ENCODE results near the gene CDYL. TPM values are rescaled to one million over a fixed set of nuclear protein-coding genes. Genes with fewer than 3 reads are reported as not detected.

Gene CDYL
- total RNA-seq, 1 experiment from 2014 or later: 60.8 TPM

GRCh38 chr6:4901386-4902061 is 125.3 kb downstream of the CDYL start:
- Histone ChIP-seq H3K36me3 (ENCODE audit: low read depth) (no peaks in the 10 kb centered on the region), H3F3A (ENCODE audit: insufficient read depth, low read depth) (no peaks in the 10 kb centered on the region), H3K79me2 (ENCODE audit: low read depth) (no peaks in the 10 kb centered on the region), H2AFZ (no peak overlapping the region), H3K27me3 (ENCODE audit: insufficient read depth, low read depth) (no peaks in the 10 kb centered on the region), H3K4me2 (no peak overlapping the region), H3K4me3 (no peak overlapping the region), H4K20me1 (ENCODE audit: insufficient read depth) (no peaks in the 10 kb centered on the region), H3K9me3 (ENCODE audit: insufficient read depth, low read depth) (no peaks in the 10 kb centered on the region), H3K27ac (no peak overlapping the region), H3K4me1 (replicated peaks; ENCODE audit: insufficient read depth) (no peaks in the 10 kb centered on the region), H3K9me2 (ENCODE audit: insufficient read depth) (no peaks in the 10 kb centered on the region)
- CTCF ChIA-PET: no interaction called here
- no peak for TF ChIP-seq CTCF (conservative IDR thresholded peaks at IDR 0.05)
- no peak for TF ChIP-seq EZH2 (IDR thresholded peaks at IDR 0.05; ENCODE audit: low read depth)
- BruUV-seq (replicated peaks): no TSS peak
- intact Hi-C loops (cut with micrococcal nuclease; ENCODE audit: unreplicated experiment): no loop called here
- DNase-seq: no peak
- POLR2A ChIA-PET (ENCODE audit: unreplicated experiment): no interaction called here

GRCh38 chr6:4902363-4902762 is 126.2 kb downstream of the CDYL start:
- Histone ChIP-seq H3K9me3 (ENCODE audit: insufficient read depth, low read depth) (no peaks in the 10 kb centered on the region), H3K27me3 (ENCODE audit: insufficient read depth, low read depth) (no peaks in the 10 kb centered on the region), H3K79me2 (ENCODE audit: low read depth) (no peaks in the 10 kb centered on the region), H3F3A (ENCODE audit: insufficient read depth, low read depth) (no peaks in the 10 kb centered on the region), H3K4me1 (replicated peaks; ENCODE audit: insufficient read depth) (no peaks in the 10 kb centered on the region), H3K9me2 (ENCODE audit: insufficient read depth) (no peaks in the 10 kb centered on the region), H3K36me3 (ENCODE audit: low read depth) (no peaks in the 10 kb centered on the region), H3K4me3 (no peak overlapping the region), H3K27ac (no peak overlapping the region), H2AFZ (no peak overlapping the region), H3K4me2 (no peak overlapping the region), H4K20me1 (ENCODE audit: insufficient read depth) (no peaks in the 10 kb centered on the region)
- intact Hi-C loops (cut with micrococcal nuclease; ENCODE audit: unreplicated experiment): no loop called here
- no TSS peak for BruUV-seq (replicated peaks)
- no peak for DNase-seq
- ChIA-PET POLR2A (ENCODE audit: unreplicated experiment) (no interaction called here), CTCF (no interaction called here)
- TF ChIP-seq CTCF (conservative IDR thresholded peaks at IDR 0.05) (no peak), EZH2 (IDR thresholded peaks at IDR 0.05; ENCODE audit: low read depth) (no peak)

- no peak for DNase-seq
- Histone ChIP-seq H3F3A (ENCODE audit: insufficient read depth, low read depth) (no peaks in the 10 kb centered on the region), H3K27me3 (ENCODE audit: insufficient read depth, low read depth) (no peaks in the 10 kb centered on the region), H3K4me1 (replicated peaks; ENCODE audit: insufficient read depth) (no peaks in the 10 kb centered on the region), H3K9me2 (ENCODE audit: insufficient read depth) (no peaks in the 10 kb centered on the region), H3K79me2 (ENCODE audit: low read depth) (no peaks in the 10 kb centered on the region), H3K4me2 (no peak overlapping the region), H3K36me3 (ENCODE audit: low read depth) (no peaks in the 10 kb centered on the region), H3K27ac (no peak overlapping the region), H4K20me1 (ENCODE audit: insufficient read depth) (no peaks in the 10 kb centered on the region), H2AFZ (no peak overlapping the region), H3K9me3 (ENCODE audit: insufficient read depth, low read depth) (no peaks in the 10 kb centered on the region), H3K4me3 (no peak overlapping the region)
- POLR2A ChIA-PET (ENCODE audit: unreplicated experiment): no interaction called here
- no TSS peak for BruUV-seq (replicated peaks)
- TF ChIP-seq EZH2 (IDR thresholded peaks at IDR 0.05; ENCODE audit: low read depth) (no peak), CTCF (conservative IDR thresholded peaks at IDR 0.05) (no peak)
- CTCF ChIA-PET: no interaction called here
- intact Hi-C loops (cut with micrococcal nuclease; ENCODE audit: unreplicated experiment): no loop called here
Measured at GRCh38 chr6:4903121-4903520, 126.9 kb downstream of the CDYL start.

All from PC-9 (cell line).